Mesothelial cell of epicardium (in vitro differentiated cells): ENCODE data around the gene ITPR2. TPM values are rescaled to one million over a fixed set of nuclear protein-coding genes. Genes with fewer than 3 reads are reported as not detected.
A peak's percentile ranks its signal among the peaks of the same experiment; 100 is the strongest.

Experiments used
- DNase-seq, 2 experiments: peaks; one replicate each; pipeline ENCODE4 v3.0.0; 2021; ENCODE audit warnings: low spot score in 2 of 2; ENCODE audit not compliant: unreplicated experiment in 2 of 2
- H3K27ac Mint-ChIP-seq: 2 replicates; pipeline ENCODE4 v1.8.0; 2021; ENCODE audit warnings: mixed read lengths
- H3K27me3 Mint-ChIP-seq: 2 replicates; pipeline ENCODE4 v1.8.0; 2021; ENCODE audit warnings: low read depth, mixed read lengths
- H3K36me3 Mint-ChIP-seq: 2 replicates; pipeline ENCODE4 v1.8.0; 2021; ENCODE audit warnings: mixed read lengths
- H3K4me1 Mint-ChIP-seq: 2 replicates; pipeline ENCODE4 v1.8.0; 2021; ENCODE audit warnings: mixed read lengths
- H3K4me3 Mint-ChIP-seq: 2 replicates; pipeline ENCODE4 v1.8.0; 2021; ENCODE audit warnings: mild to moderate bottlenecking, moderate library complexity, mixed read lengths
- H3K9me3 Mint-ChIP-seq: 2 replicates; pipeline ENCODE4 v1.8.0; 2021; ENCODE audit warnings: mixed read lengths
- total RNA-seq: library from RNA; stranded (reverse); gene quantifications from 3 replicates; pipeline ENCODE4 v1.2.1, GENCODE V29; 2021
- TF ChIP-seq, protein P1 (sequence below): fragments of 200-600 bp; sonication (generic); IDR thresholded peaks from one replicate; pipeline ENCODE4 v1.5.0; 2021; ENCODE audit warnings: antibody characterized with exemption; ENCODE audit not compliant: unreplicated experiment

Gene ITPR2
- total RNA-seq, 1 donor from 2014 or later = 62.3 TPM

DNA sequence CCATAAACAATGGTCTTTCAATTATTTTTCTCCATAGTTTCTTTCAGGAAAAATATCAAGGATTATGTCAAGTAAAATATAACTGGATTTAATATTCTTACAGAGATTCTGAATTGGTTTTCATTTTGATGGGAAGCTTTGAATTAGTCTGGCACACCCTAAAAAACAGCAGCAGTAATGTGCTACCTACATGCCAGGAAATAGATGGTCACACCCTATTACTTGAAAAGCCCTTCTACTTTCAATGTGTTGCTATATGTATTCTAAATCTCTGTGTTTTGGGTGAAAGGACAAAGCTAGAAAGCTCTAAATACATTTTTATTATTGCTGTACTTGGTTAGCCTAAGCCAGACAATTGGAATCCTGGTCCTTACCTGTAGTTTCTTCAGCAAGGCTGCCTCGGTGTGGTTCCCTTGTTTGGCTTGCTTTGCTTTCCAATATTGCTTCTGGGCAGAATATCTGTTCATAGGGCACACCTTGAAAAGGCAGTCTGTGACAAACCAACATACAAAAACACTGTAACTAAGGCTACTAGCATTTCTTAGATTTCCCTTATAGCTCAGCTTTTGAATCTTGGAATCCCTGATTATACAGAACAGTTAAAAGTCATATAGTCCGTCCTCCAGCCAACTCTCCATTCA, 107.6 kb downstream of the ITPR2 start:
- peak overlapping the region; percentile 76 for H3K27ac Mint-ChIP-seq
- TF ChIP-seq, protein P1, sequence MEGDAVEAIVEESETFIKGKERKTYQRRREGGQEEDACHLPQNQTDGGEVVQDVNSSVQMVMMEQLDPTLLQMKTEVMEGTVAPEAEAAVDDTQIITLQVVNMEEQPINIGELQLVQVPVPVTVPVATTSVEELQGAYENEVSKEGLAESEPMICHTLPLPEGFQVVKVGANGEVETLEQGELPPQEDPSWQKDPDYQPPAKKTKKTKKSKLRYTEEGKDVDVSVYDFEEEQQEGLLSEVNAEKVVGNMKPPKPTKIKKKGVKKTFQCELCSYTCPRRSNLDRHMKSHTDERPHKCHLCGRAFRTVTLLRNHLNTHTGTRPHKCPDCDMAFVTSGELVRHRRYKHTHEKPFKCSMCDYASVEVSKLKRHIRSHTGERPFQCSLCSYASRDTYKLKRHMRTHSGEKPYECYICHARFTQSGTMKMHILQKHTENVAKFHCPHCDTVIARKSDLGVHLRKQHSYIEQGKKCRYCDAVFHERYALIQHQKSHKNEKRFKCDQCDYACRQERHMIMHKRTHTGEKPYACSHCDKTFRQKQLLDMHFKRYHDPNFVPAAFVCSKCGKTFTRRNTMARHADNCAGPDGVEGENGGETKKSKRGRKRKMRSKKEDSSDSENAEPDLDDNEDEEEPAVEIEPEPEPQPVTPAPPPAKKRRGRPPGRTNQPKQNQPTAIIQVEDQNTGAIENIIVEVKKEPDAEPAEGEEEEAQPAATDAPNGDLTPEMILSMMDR = no peak
- no peaks in the 10 kb centered on the region for H3K36me3 Mint-ChIP-seq
- H3K4me1 Mint-ChIP-seq = peaks cover 59% of the 10 kb centered on the region
- peaks cover 10% of the 10 kb centered on the region for H3K9me3 Mint-ChIP-seq
- DNase-seq = no peak
- H3K4me3 Mint-ChIP-seq = no peak overlapping the region
- H3K27me3 Mint-ChIP-seq = no peaks in the 10 kb centered on the region

DNA sequence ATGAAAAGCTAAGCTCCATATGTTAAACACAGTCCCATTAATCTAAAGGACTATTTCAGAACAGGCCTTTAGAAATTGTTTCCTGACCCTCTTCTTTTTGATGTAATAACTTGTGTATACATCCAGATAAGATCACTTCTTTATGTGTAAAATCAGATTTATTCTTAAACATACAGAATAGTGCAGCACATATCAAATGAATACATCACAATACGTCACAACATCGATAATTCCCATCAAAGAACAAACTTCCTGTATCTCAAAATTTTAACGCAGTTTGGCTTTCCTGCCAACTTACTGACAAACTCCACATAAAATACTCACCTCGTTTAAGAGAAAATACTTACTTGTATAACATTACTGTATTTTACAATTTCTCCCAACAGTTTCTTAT, 108.7 kb downstream of the ITPR2 start:
- TF ChIP-seq, protein P1 = no peak
- peaks cover 60% of the 10 kb centered on the region for H3K4me1 Mint-ChIP-seq
- peaks cover 5% of the 10 kb centered on the region for H3K9me3 Mint-ChIP-seq
- no peaks in the 10 kb centered on the region for H3K27me3 Mint-ChIP-seq
- H3K27ac Mint-ChIP-seq = peak overlapping the region; percentile 94
- H3K36me3 Mint-ChIP-seq = no peaks in the 10 kb centered on the region
- H3K4me3 Mint-ChIP-seq = no peak overlapping the region
- DNase-seq = no peak

DNA sequence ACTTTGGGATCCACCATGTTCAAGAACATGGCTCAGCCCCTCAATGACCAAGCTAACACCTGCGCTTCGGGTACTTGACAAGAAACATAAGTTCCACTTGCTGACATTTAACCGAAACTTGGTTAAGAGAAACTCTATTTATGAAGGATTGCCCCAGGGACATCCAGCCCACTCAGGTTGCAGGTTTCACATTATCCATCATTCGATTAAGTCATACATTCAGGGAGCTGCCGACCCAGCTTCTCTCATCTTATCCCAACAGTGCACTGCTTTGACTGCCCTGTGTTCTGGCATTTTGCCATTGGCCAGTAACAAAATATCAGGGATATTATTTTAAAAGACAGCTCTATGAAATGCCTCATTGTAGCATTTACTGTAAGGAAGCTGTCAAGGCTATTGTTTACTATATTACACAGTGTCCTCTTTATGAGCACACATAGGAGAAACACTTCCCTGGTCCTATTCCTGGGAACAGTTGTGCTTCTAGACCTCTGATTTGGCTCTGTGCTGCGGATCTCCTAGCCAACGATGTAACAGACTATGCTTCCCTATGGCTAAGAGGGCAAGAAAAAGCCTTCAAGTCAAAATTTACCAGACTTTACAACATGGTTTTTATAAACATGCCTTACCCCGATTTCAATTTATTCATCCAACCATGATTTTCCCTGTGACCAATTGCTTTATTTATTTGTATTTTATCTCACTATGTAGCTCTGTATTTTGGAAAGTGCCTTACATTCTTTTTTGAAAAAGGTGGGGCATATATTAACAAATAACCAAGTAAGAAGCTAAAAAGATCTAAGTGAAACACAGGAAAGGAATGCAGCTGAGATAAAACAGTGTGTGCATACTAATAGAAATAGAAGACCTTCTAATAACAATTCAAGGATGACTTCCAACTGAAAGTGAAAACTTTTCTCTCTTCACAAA, 109.3 kb downstream of the ITPR2 start:
- TF ChIP-seq, protein P1 = no peak
- H3K4me3 Mint-ChIP-seq = no peak overlapping the region
- H3K27me3 Mint-ChIP-seq = no peaks in the 10 kb centered on the region
- H3K4me1 Mint-ChIP-seq = peaks cover 60% of the 10 kb centered on the region
- no peaks in the 10 kb centered on the region for H3K36me3 Mint-ChIP-seq
- DNase-seq = no peak
- H3K9me3 Mint-ChIP-seq = no peaks in the 10 kb centered on the region
- H3K27ac Mint-ChIP-seq = peak overlapping the region; percentile 94

DNA sequence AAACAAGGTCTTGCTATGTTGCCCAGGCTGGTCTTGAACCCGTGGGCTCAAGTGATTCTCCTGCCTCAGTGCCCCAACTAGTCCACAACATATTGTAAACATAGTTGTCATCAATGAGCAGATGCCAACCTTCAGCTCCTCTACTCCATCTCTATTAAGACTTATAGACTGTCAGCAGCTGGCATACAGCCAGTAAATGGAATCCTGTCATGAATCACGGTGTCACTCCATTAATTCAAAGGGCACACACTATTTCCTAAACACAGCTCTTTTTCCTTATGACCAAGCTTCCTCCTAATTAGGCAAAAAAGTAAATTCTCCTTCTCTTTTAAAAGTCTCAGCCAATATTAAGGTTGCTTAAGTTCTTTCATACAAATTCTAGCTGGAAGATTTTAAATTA, 111.2 kb downstream of the ITPR2 start:
- DNase-seq = no peak
- Mint-ChIP-seq H3K36me3 (no peaks in the 10 kb centered on the region), H3K4me3 (no peak overlapping the region), H3K9me3 (no peaks in the 10 kb centered on the region), H3K4me1 (peaks cover 49% of the 10 kb centered on the region), H3K27ac (peak overlapping the region; percentile 82), H3K27me3 (no peaks in the 10 kb centered on the region)
- TF ChIP-seq, protein P1 = no peak

DNA sequence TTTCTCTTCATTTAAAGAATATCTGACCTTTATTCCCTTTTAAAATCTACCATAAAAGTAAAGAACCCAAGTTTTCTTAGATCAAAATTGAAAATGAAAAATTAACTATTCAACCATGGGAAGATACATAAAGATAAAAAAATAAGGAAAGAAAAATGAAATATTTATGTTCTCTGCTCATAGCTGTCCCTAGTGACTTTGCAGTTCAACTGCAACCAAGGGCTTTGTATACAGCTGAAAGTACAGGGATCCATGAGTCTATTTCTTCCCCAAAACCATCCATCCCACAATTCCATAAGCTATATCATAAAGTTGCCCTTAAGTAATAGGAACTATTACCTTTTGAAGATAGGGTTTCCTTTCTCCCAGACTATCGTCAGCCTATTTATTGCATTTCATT, 113.1 kb downstream of the ITPR2 start:
- DNase-seq = no peak
- Mint-ChIP-seq H3K4me3 (no peak overlapping the region), H3K36me3 (peaks cover under 1% of the 10 kb centered on the region), H3K27me3 (no peaks in the 10 kb centered on the region), H3K9me3 (no peaks in the 10 kb centered on the region), H3K27ac (no peak overlapping the region), H3K4me1 (peaks cover 42% of the 10 kb centered on the region)
- TF ChIP-seq, protein P1 = peak; percentile 22
